ENCODE data around the gene ZFAND6. TPM values are rescaled to one million over a fixed set of nuclear protein-coding genes. Genes with fewer than 3 reads are reported as not detected.

Gene ZFAND6
- total RNA-seq, 1 donor from 2014 or later, result 101 TPM

GRCh38 chr15:80052597-80053304 lies 6.7 kb upstream of the ZFAND6 start:
- H3K9me3 Mint-ChIP-seq, result no peaks in the 10 kb centered on the region
- no peaks in the 10 kb centered on the region for H3K27me3 Mint-ChIP-seq
- ATAC-seq (ENCODE audit: low read depth), result peak; percentile 56
- ChIA-PET CTCF (interaction anchor here (0.6 kb wide), 1 partner anchor 35 kb away, joined by 3 read pairs; no protein-coding TSS in a partner anchor), POLR2A (interaction anchor here (0.6 to 1.4 kb wide), 5 partner anchors 14 to 130 kb away, joined by 3 to 10 read pairs (median 5); no protein-coding TSS in a partner anchor)
- H3K4me1 Mint-ChIP-seq, result peaks cover 30% of the 10 kb centered on the region
- TF ChIP-seq CTCF (IDR thresholded peaks at IDR 0.05), result no peak
- DNase-seq, result no peak
- H3K36me3 Mint-ChIP-seq (ENCODE audit: low read depth), result no peaks in the 10 kb centered on the region
- H3K27ac Mint-ChIP-seq, result peak overlapping the region; percentile 46
- intact Hi-C loops (cut with micrococcal nuclease), result loop anchor here (2.0 kb wide), 1 partner anchor 20 kb away; no protein-coding TSS in a partner anchor
- H3K4me3 Mint-ChIP-seq, result no peak overlapping the region

DNA sequence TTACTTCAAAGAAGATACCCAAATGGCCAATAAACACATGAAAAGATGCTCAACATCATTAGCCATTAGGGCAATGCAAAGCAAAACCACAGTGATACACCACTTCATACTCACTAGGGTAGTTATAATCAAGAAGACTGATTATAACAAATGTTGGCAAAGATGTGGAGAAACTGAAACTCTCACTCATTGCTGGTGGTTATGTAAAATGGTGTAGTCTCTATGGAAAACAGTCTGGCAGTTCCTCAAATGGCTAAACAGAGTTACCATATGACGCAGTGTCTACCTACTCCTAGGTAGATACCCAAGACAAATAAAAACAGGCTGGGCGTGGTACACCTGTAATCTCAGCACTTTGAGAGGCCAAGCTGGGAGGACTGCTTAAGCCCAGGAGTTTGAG lies 3.5 kb upstream of the ZFAND6 start:
- no peak for TF ChIP-seq CTCF (IDR thresholded peaks at IDR 0.05)
- no peaks in the 10 kb centered on the region for H3K9me3 Mint-ChIP-seq
- no peak overlapping the region for H3K4me3 Mint-ChIP-seq
- CTCF ChIA-PET, result no interaction called here
- H3K27me3 Mint-ChIP-seq, result no peaks in the 10 kb centered on the region
- intact Hi-C loops (cut with micrococcal nuclease), result loop anchor here (5.0 kb wide), 1 partner anchor 946 kb away; the partner anchor contains the start of gene TLNRD1
- H3K36me3 Mint-ChIP-seq (ENCODE audit: low read depth), result no peaks in the 10 kb centered on the region
- POLR2A ChIA-PET, result interaction anchor here (0.7 to 1.0 kb wide), 2 partner anchors 11 to 139 kb away, joined by 3 read pairs; no protein-coding TSS in a partner anchor
- H3K27ac Mint-ChIP-seq, result no peak overlapping the region
- peaks cover 39% of the 10 kb centered on the region for H3K4me1 Mint-ChIP-seq
- ATAC-seq (ENCODE audit: low read depth), result no peak
- no peak for DNase-seq

- Mint-ChIP-seq H3K36me3 (ENCODE audit: low read depth) (peaks cover 3% of the 10 kb centered on the region), H3K9me3 (no peaks in the 10 kb centered on the region), H3K27me3 (no peaks in the 10 kb centered on the region), H3K27ac (no peak overlapping the region), H3K4me3 (peak overlapping the region; percentile 59), H3K4me1 (peaks cover 45% of the 10 kb centered on the region)
- ATAC-seq (ENCODE audit: low read depth), result no peak
- POLR2A ChIA-PET, result interaction anchor here (5.4 to 5.9 kb wide), 2 partner anchors 26 to 49 kb away, joined by 29 to 39 read pairs; no protein-coding TSS in a partner anchor
- CTCF ChIA-PET, result no interaction called here
- DNase-seq, result no peak
- TF ChIP-seq CTCF (IDR thresholded peaks at IDR 0.05), result no peak
- intact Hi-C loops (cut with micrococcal nuclease), result loop anchor here (2.0 to 5.0 kb wide), 5 partner anchors 47 to 944 kb away; partner anchors contain the start of genes BCL2A1, MTHFS and TLNRD1
Observed at GRCh38 chr15:80058044-80058443, 1.4 kb upstream of the ZFAND6 start.

GRCh38 chr15:80059786-80060355 lies 395 bp downstream of the ZFAND6 start:
- Mint-ChIP-seq H3K27me3 (no peaks in the 10 kb centered on the region), H3K4me1 (peaks cover 58% of the 10 kb centered on the region), H3K27ac (peak overlapping the region; percentile 92), H3K9me3 (no peaks in the 10 kb centered on the region), H3K4me3 (peak overlapping the region; percentile 92), H3K36me3 (ENCODE audit: low read depth) (peaks cover 5% of the 10 kb centered on the region)
- CTCF ChIA-PET, result no interaction called here
- intact Hi-C loops (cut with micrococcal nuclease), result loop anchor here (1.0 to 5.0 kb wide), 11 partner anchors 12 to 942 kb away; partner anchors contain the start of genes BCL2A1, FAH, MTHFS and TLNRD1
- DNase-seq (peak; percentile 89), ATAC-seq (ENCODE audit: low read depth) (peak; percentile 67)
- POLR2A ChIA-PET, result interaction anchor here (0.6 to 5.9 kb wide), 17 partner anchors 8 to 1052 kb away, joined by 3 to 39 read pairs (median 7); partner anchors contain the start of genes BCL2A1 and MTHFS
- TF ChIP-seq CTCF (IDR thresholded peaks at IDR 0.05), result no peak
